HG03442 (cell line): ENCODE results near the gene LRRC8D.

Experiments
- ATAC-seq: cut with Tn5 transposase; IDR thresholded peaks from one replicate; pipeline ENCODE4 v1.9.1; 2021; ENCODE audit warnings: mild to moderate bottlenecking, moderate library complexity; ENCODE audit not compliant: unreplicated experiment

Gene LRRC8D

GRCh38 chr1:89890085-89890752, 69.4 kb downstream of the LRRC8D start:
- ATAC-seq, result no peak

- ATAC-seq, result no peak
Observed at GRCh38 chr1:89892816-89893215, 72.0 kb downstream of the LRRC8D start.

- ATAC-seq, result no peak
Observed at GRCh38 chr1:89894210-89895201, 73.7 kb downstream of the LRRC8D start.

GRCh38 chr1:89896105-89896942, 75.5 kb downstream of the LRRC8D start:
- no peak for ATAC-seq

DNA sequence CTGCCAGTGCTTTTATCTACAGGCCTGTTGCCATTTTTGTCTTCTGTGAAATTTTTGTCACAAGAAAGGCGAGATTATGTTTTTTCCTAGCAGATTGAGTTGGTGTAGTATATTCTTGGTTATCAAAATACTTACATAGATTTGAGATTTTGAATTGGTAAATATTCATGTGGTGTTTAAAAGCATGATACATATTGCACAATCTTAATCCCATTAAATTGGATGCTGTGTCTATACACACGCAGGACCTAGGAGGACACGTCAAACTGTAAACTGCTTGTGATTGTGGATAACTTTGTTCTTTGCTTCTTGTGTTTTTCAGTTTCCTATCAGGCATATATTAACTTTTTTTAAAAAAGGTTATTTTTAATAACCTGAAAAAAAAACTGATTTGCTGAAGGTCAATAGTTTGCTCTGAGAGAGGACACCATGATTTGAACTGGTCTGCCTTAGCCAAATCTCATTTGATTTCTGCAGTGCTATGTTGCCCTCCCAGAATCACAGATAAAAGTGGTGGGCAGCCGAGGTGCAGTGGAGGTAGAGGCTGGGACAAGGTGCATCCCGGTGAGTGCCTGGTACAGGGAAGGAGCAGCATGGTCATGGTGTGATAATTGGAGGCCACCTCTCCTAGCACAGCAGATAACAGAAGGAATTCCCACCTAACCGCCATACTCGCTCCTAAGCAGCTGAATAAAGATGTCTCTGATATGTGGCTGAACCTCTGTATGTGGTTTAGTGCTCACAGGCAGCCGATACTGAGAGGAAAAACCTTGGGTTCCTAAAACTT, 76.7 kb downstream of the LRRC8D start:
- ATAC-seq, result no peak

DNA sequence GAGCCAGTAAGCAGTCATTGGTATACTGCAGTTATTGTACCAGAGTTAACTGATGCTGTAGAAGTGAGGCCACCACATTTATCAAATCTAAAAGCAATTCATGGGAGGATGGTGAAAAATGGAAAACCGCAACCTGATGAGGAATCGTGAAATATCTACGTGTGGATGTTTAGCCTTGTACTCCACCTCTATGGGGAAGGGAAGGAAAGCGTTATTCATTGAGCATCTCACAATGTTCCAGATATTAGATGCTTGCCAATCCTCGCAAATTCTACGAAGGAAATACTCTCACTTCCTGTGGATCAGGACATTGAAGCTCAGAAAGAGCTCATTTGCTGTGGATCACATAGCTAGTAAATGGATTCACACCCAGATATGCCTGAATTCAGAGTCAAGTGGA, 77.3 kb downstream of the LRRC8D start:
- ATAC-seq, result no peak

DNA sequence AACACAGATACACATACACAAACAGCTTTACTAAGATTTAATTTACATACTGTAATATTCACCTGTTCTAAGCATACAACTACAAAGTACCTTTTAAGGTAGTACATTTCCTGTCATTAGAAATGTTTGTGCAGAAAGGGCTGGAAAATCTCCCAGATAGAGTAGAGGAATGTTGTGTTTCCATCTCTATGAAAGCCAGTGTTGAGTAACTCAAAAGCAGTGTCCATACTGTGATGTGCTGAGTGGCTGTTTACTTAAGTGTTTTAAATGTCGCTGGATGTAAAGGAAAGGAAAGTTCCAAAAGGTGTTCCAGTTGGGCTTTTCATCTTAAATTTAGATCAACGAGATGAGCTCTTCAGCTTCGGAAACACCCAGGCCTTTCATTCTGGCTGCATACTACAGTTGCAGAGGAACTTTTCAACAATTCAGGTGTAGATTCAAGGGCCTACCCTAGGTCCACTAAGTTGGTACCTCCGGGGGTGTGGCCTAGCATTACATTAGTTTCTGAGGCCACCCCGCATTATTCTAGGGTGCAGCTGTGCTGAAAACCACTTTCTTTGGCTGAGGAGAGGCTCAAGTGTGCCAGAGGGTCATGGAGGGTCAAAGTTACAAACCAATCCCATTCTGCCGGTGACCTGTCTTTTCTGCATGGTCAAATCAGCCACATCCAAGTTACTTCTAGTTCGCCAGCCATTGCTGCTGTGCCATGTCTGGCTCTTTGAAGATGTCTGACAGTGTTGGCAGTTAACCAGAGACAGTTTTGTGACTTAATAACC, 78.1 kb downstream of the LRRC8D start:
- no peak for ATAC-seq

- no peak for ATAC-seq
Observed at GRCh38 chr1:89900323-89900722, 79.5 kb downstream of the LRRC8D start.

DNA sequence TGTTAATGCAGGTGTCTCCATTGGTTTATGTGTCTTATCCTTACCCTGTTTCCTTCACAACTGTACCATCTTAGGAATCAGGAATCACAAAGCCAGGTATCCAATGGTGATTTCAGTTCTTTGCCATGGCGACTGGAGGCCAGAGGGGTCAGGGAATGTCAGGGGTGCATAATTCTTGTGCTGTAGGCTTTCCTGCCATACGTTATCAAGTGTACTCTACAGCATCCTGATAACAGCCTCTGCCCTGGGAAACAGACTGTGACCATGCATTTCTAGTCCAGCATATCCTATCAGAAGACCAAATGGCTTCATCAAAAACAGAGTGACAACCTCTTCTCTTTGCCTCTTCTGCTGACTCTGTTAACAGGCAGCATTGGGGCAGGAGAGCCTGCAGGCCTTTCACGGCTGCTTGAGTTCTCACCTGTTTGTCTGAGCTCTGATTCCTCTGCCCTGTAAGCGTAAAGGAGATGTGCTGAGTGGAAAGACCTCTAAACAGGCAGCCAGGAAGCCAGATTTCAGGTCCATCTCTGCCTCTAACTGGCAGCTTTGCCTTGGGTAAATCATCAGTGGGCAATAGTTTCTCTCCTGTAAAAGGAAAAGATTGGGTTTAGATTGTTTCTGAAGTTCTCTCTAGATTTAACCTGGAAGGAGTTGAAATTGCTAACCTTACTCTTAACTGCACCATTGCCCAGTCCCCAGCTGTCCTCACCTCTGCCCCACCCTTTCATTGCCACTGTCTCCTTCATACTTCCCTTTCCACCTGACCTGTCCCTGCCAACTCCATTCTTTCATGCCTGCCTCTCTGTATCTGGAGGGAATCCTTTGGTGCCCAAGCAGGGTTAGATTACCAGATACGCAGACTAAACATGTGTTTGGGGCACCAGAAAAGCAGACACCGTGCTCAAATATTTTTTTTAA, 80.2 kb downstream of the LRRC8D start:
- ATAC-seq, result no peak

GRCh38 chr1:89901957-89902669, 81.3 kb downstream of the LRRC8D start:
- no peak for ATAC-seq

DNA sequence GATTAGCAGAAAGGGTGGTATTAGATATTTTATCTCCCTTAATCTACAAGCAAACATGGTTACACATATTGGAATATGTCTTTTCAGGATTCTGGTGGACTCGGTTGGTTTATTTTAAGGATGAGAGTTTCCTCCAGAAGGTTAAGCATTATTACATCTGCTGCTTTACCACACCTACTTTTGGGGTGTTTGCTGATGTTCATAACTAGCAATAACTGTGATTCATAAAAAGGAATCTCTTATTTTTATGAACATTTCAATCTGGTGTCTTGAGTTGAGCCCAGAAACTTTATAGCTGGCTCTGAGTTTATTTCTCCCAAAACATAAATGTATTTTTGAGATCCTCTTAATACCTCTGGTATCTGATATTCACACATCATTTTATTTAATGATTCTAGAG, 82.7 kb downstream of the LRRC8D start:
- ATAC-seq, result no peak

DNA sequence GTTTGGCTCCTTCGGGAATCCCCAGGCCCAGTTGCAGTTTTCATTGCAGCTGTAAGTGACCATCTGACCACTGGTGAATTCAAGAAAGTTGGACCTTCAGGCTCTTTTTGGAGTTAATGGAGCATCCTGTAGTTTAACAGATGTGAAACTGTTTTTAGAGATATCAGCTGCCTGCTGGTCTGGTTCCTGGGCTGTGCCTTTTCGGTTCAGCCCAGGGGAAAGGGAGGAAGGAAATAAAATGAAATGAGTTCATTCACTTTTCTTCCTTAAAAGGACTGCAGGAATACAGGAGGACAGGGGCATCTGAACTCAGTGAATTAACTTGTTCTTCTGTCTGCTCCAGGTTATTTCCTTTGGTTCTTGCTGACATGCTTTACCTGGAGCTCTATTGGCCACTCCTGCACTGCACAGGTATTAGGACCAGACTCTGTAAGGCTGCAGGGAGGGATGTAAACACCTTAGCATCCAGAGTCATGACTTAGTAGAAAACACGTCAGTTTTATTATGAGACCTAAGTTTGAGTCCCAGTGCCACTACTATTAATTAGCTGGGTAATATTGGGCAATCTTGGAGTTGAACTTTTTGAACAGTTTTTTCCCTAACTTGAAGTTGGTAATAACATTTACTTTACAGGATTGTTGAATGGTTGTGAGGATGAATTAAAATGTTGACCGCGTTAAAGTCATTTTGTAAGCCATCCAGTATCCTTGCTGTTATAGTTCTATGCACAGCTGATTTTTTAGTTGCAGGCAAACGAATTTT, 83.6 kb downstream of the LRRC8D start:
- no peak for ATAC-seq

GRCh38 chr1:89905395-89906058, 84.7 kb downstream of the LRRC8D start:
- ATAC-seq, result no peak

DNA sequence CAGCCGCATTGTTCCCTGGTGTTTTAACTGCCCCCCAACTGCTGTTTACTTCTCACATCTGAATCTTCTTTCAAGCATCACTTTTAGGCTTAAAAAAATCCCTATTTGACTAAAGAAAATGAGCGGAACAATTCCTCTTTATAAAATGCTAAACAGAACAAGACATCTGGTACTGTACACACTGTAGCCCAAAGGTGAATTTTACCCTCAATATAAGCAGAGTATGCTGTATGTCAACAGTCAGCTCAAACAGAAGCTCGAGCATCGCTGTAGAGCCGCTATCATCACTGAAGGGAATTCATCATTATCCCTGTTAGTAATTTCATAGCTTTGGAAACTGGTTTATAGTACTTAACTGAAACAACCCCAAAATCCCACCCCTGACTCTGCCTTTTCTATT, 85.3 kb downstream of the LRRC8D start:
- no peak for ATAC-seq

- ATAC-seq, result no peak
Observed at GRCh38 chr1:89907727-89908212, 86.9 kb downstream of the LRRC8D start.

- no peak for ATAC-seq
Observed at GRCh38 chr1:89908273-89908671, 87.4 kb downstream of the LRRC8D start.
